Keratinocyte (primary cell): ENCODE results near the gene PPP5C. TPM values are rescaled to one million over a fixed set of nuclear protein-coding genes. Genes with fewer than 3 reads are reported as not detected.

ENCODE experiments used
- DNase-seq: peaks from one replicate; pipeline ENCODE4 v3.0.0-alpha.2; 2011; ENCODE audit warnings: low read depth, missing footprints, low spot score
- FAIRE-seq: peaks from 2 replicates; lab custom pipeline; 2011; peaks lifted over from hg19 to GRCh38; lab: Jason Lieb, UNC
- H2AFZ ChIP-seq: 2 replicates; pipeline ENCODE4 v1.6.0; 2012; ENCODE audit warnings: low read length, control low read depth, inconsistent platforms; ENCODE audit not compliant: control insufficient read depth
- H3K27ac ChIP-seq: 2 replicates; pipeline ENCODE4 v1.5.1; 2011; ENCODE audit warnings: low read length; ENCODE audit not compliant: control insufficient read depth, insufficient read depth
- H3K27me3 ChIP-seq: 3 replicates; pipeline ENCODE4 v1.6.0; 2011; ENCODE audit warnings: low read length; ENCODE audit not compliant: control insufficient read depth, insufficient read depth; ENCODE audit errors: extremely low read depth
- H3K36me3 ChIP-seq, 2 experiments: 2 replicates in 1 of 2; 3 replicates in 1 of 2; pipeline ENCODE4 v1.5.1; 2011; ENCODE audit warnings: low read length in 2 of 2, mild to moderate bottlenecking in 1 of 2; ENCODE audit not compliant: control insufficient read depth in 2 of 2, insufficient read depth in 2 of 2; ENCODE audit errors: extremely low read depth in 1 of 2
- H3K4me1 ChIP-seq: 3 replicates; pipeline ENCODE4 v1.5.1; 2011; ENCODE audit warnings: low read length; ENCODE audit not compliant: control insufficient read depth, insufficient read depth; ENCODE audit errors: extremely low read depth
- H3K4me2 ChIP-seq: 3 replicates; pipeline ENCODE4 v1.6.0; 2011; ENCODE audit warnings: low read depth, low read length; ENCODE audit not compliant: control insufficient read depth, insufficient read depth; ENCODE audit errors: extremely low read depth
- H3K4me3 ChIP-seq, 3 experiments: fragments of 200-600 bp in 1 of 3; sonication (generic) in 1 of 3; 2 replicates in 2 of 3; 3 replicates in 1 of 3; pipeline ENCODE4 v1.5.1; 2011 to 2016; ENCODE audit warnings: low read length in 3 of 3, mild to moderate bottlenecking in 3 of 3, control low read depth in 2 of 3, inconsistent platforms in 1 of 3, low read depth in 1 of 3, mixed read lengths in 1 of 3, mixed run types in 1 of 3, moderate library complexity in 1 of 3; ENCODE audit not compliant: control insufficient read depth in 2 of 3, insufficient read depth in 2 of 3; ENCODE audit errors: extremely low read depth in 1 of 3
- H3K79me2 ChIP-seq: 2 replicates; pipeline ENCODE4 v1.6.0; 2012; ENCODE audit warnings: low read length; ENCODE audit not compliant: control insufficient read depth, insufficient read depth
- H3K9ac ChIP-seq: 3 replicates; pipeline ENCODE4 v1.6.0; 2011; ENCODE audit warnings: low read length; ENCODE audit not compliant: control insufficient read depth, insufficient read depth; ENCODE audit errors: extremely low read depth
- H3K9me1 ChIP-seq: 3 replicates; pipeline ENCODE4 v1.6.0; 2011; ENCODE audit warnings: low read length; ENCODE audit not compliant: control insufficient read depth, insufficient read depth; ENCODE audit errors: extremely low read depth
- H3K9me3 ChIP-seq: 2 replicates; pipeline ENCODE4 v1.5.1; 2012; ENCODE audit warnings: low read depth, low read length; ENCODE audit not compliant: control insufficient read depth
- H4K20me1 ChIP-seq: 3 replicates; pipeline ENCODE4 v1.6.0; 2011; ENCODE audit warnings: low read length; ENCODE audit not compliant: control insufficient read depth, insufficient read depth; ENCODE audit errors: extremely low read depth
- EZH2 ChIP-seq: IDR thresholded peaks from one replicate; pipeline ENCODE4 v1.6.1; 2012; ENCODE audit warnings: inconsistent platforms, mild to moderate bottlenecking, low read length, moderate library complexity
- dilution Hi-C: fragments of 300-500 bp; cut with MboI; formaldehyde crosslinking; loops from one replicate; pipeline ENCODE4 v1.7.0; 2020; ENCODE audit warnings: low sequenced_read_pairs; ENCODE audit not compliant: extremely low pct_ligation_motif_present
- polyA plus RNA-seq, 5 experiments: library from polyadenylated mRNA; depleted of rRNA in 3 of 5; stranded (reverse) in 3 of 5; stranded (forward) in 1 of 5; unstranded in 1 of 5; fragments of >200 nt; gene quantifications; 1 replicate in 1 of 5; 2 replicates in 3 of 5; 3 replicates in 1 of 5; pipeline versions ENCODE4 v1.2.1 to v1.2.3, GENCODE V29; 2011 to 2012; ENCODE audit warnings: missing spikeins in 2 of 5, low read depth in 1 of 5, low replicate concordance in 1 of 5
- TF ChIP-seq, protein P1 (sequence below), 3 experiments: IDR thresholded peaks in 1 of 3; conservative IDR thresholded peaks in 1 of 3; optimal IDR thresholded peaks in 1 of 3; 2 replicates in 2 of 3; 3 replicates in 1 of 3; pipeline versions ENCODE3 to v1.5.1; 2011; ENCODE audit warnings: low read length in 3 of 3, mild to moderate bottlenecking in 3 of 3, moderate library complexity in 2 of 3, control low read depth in 1 of 3, inconsistent platforms in 1 of 3; ENCODE audit not compliant: insufficient read depth in 2 of 3; ENCODE audit errors: extremely low read depth in 1 of 3

PPP5C gene
- polyA plus RNA-seq, 1 donor (not counting 4 experiments of a cell fraction or from before 2014, with no cell fraction given), result 97.5 TPM

DNA sequence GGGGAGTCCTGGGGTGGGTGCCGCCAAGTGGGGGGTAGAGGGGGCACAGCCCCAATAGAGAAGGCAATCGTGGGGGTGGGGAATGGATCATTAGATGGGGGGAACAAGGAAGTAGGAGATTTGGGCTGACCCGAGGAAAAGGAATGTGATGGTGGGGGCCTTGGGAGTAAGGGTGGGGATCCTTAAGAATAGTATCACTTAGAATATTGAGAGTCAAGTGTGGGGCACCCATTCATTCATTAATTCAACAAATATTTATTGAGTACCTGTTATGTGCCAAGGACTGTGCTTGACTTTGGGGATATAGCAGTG lies 641 bp downstream of the PPP5C start:
- peak overlapping the region; percentile 95 to 99 (median 96) for H3K4me3 ChIP-seq
- no peaks in the 10 kb centered on the region for H3K9me3 ChIP-seq
- peak overlapping the region; percentile 96 for H3K9ac ChIP-seq
- H3K27me3 ChIP-seq, result peaks cover 6% of the 10 kb centered on the region
- no peak for FAIRE-seq
- peaks cover 9% of the 10 kb centered on the region for H3K9me1 ChIP-seq
- H3K79me2 ChIP-seq, result peaks cover 44% of the 10 kb centered on the region
- H3K4me2 ChIP-seq, result peak overlapping the region; percentile 100
- peak overlapping the region; percentile 84 for H3K27ac ChIP-seq
- H2AFZ ChIP-seq, result peak overlapping the region; percentile 98
- peaks cover 7% of the 10 kb centered on the region for H4K20me1 ChIP-seq
- dilution Hi-C loops, result no loop called here
- H3K4me1 ChIP-seq, result peaks cover 47% of the 10 kb centered on the region
- DNase-seq, result no peak
- peaks cover 0 to 10% of the 10 kb centered on the region in 2 experiments for H3K36me3 ChIP-seq
- TF ChIP-seq, protein P1, sequence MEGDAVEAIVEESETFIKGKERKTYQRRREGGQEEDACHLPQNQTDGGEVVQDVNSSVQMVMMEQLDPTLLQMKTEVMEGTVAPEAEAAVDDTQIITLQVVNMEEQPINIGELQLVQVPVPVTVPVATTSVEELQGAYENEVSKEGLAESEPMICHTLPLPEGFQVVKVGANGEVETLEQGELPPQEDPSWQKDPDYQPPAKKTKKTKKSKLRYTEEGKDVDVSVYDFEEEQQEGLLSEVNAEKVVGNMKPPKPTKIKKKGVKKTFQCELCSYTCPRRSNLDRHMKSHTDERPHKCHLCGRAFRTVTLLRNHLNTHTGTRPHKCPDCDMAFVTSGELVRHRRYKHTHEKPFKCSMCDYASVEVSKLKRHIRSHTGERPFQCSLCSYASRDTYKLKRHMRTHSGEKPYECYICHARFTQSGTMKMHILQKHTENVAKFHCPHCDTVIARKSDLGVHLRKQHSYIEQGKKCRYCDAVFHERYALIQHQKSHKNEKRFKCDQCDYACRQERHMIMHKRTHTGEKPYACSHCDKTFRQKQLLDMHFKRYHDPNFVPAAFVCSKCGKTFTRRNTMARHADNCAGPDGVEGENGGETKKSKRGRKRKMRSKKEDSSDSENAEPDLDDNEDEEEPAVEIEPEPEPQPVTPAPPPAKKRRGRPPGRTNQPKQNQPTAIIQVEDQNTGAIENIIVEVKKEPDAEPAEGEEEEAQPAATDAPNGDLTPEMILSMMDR (optimal IDR thresholded peaks at IDR 0.05 in 1 of 3, IDR thresholded peaks at IDR 0.05 in 1 of 3, conservative IDR thresholded peaks at IDR 0.05 in 1 of 3; ENCODE audit: extremely low read depth in 1 of 3, insufficient read depth in 2 of 3, low read length in 3 of 3), result no peak
- TF ChIP-seq EZH2, result no peak

- H3K79me2 ChIP-seq, result peaks cover 47% of the 10 kb centered on the region
- no peak for FAIRE-seq
- no peak overlapping the region for H2AFZ ChIP-seq
- peak overlapping the region; percentile 95 to 99 (median 96) for H3K4me3 ChIP-seq
- peak overlapping the region; percentile 100 for H3K4me2 ChIP-seq
- H4K20me1 ChIP-seq, result peaks cover 7% of the 10 kb centered on the region
- H3K27me3 ChIP-seq, result peaks cover 3% of the 10 kb centered on the region
- H3K27ac ChIP-seq, result peak overlapping the region; percentile 84
- DNase-seq, result no peak
- H3K36me3 ChIP-seq, result peaks cover under 1 to 13% of the 10 kb centered on the region in 2 experiments
- peaks cover 47% of the 10 kb centered on the region for H3K4me1 ChIP-seq
- no peak overlapping the region for H3K9ac ChIP-seq
- dilution Hi-C loops, result no loop called here
- no peaks in the 10 kb centered on the region for H3K9me3 ChIP-seq
- TF ChIP-seq, protein P1 (optimal IDR thresholded peaks at IDR 0.05 in 1 of 3, IDR thresholded peaks at IDR 0.05 in 1 of 3, conservative IDR thresholded peaks at IDR 0.05 in 1 of 3; ENCODE audit: extremely low read depth in 1 of 3, insufficient read depth in 2 of 3, low read length in 3 of 3), result no peak
- no peak for TF ChIP-seq EZH2
- H3K9me1 ChIP-seq, result peaks cover 13% of the 10 kb centered on the region
Measured at GRCh38 chr19:46347985-46348384, 1.1 kb downstream of the PPP5C start.
